Chondrocyte (in vitro differentiated cells): ENCODE measurements around the gene CT47C1. TPM values are rescaled to one million over a fixed set of nuclear protein-coding genes. Genes with fewer than 3 reads are reported as not detected.

Experiments
- DNase-seq: peaks from one replicate; pipeline ENCODE4 v3.0.0; 2021; ENCODE audit warnings: mixed read lengths, low spot score
- H3K27ac Mint-ChIP-seq: one replicate; pipeline ENCODE4 v1.8.0; 2021; ENCODE audit warnings: mild to moderate bottlenecking, moderate library complexity, mixed read lengths; ENCODE audit not compliant: unreplicated experiment
- H3K27me3 Mint-ChIP-seq: 2 replicates; pipeline ENCODE4 v1.8.0; 2021; ENCODE audit warnings: low read depth, mixed read lengths
- H3K36me3 Mint-ChIP-seq: 2 replicates; pipeline ENCODE4 v1.8.0; 2021; ENCODE audit warnings: low read depth, mixed read lengths
- H3K4me1 Mint-ChIP-seq: 2 replicates; pipeline ENCODE4 v1.8.0; 2021; ENCODE audit warnings: low read depth, mild to moderate bottlenecking, mixed read lengths
- H3K4me3 Mint-ChIP-seq: one replicate; pipeline ENCODE4 v1.8.0; 2021; ENCODE audit warnings: mild to moderate bottlenecking, moderate library complexity, mixed read lengths; ENCODE audit not compliant: unreplicated experiment
- H3K9me3 Mint-ChIP-seq: 2 replicates; pipeline ENCODE4 v1.8.0; 2021; ENCODE audit warnings: low read depth, mixed read lengths
- total RNA-seq: library from RNA; stranded (reverse); gene quantifications from 3 replicates; pipeline ENCODE4 v1.2.1, GENCODE V29; 2021
- TF ChIP-seq, protein P1 (sequence below): fragments of 200-600 bp; sonication (generic); IDR thresholded peaks from 2 replicates; pipeline ENCODE4 v1.5.0; 2021; ENCODE audit warnings: antibody characterized with exemption, mild to moderate bottlenecking, moderate library complexity

The CT47C1 gene
- total RNA-seq, 1 donor from 2014 or later, result not detected

GRCh38 chrX:119042996-119043395, 29.8 kb upstream of the CT47C1 start:
- no peak overlapping the region for H3K27ac Mint-ChIP-seq
- no peak for DNase-seq
- H3K4me3 Mint-ChIP-seq, result no peak overlapping the region
- H3K36me3 Mint-ChIP-seq, result no peaks in the 10 kb centered on the region
- no peaks in the 10 kb centered on the region for H3K27me3 Mint-ChIP-seq
- H3K4me1 Mint-ChIP-seq, result peaks cover 19% of the 10 kb centered on the region
- TF ChIP-seq, protein P1, sequence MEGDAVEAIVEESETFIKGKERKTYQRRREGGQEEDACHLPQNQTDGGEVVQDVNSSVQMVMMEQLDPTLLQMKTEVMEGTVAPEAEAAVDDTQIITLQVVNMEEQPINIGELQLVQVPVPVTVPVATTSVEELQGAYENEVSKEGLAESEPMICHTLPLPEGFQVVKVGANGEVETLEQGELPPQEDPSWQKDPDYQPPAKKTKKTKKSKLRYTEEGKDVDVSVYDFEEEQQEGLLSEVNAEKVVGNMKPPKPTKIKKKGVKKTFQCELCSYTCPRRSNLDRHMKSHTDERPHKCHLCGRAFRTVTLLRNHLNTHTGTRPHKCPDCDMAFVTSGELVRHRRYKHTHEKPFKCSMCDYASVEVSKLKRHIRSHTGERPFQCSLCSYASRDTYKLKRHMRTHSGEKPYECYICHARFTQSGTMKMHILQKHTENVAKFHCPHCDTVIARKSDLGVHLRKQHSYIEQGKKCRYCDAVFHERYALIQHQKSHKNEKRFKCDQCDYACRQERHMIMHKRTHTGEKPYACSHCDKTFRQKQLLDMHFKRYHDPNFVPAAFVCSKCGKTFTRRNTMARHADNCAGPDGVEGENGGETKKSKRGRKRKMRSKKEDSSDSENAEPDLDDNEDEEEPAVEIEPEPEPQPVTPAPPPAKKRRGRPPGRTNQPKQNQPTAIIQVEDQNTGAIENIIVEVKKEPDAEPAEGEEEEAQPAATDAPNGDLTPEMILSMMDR, result no peak
- peaks cover 13% of the 10 kb centered on the region for H3K9me3 Mint-ChIP-seq

GRCh38 chrX:119045884-119046283, 26.9 kb upstream of the CT47C1 start:
- H3K27me3 Mint-ChIP-seq, result peaks cover 3% of the 10 kb centered on the region
- no peak for DNase-seq
- H3K36me3 Mint-ChIP-seq, result no peaks in the 10 kb centered on the region
- H3K4me3 Mint-ChIP-seq, result no peak overlapping the region
- H3K27ac Mint-ChIP-seq, result no peak overlapping the region
- peaks cover 10% of the 10 kb centered on the region for H3K4me1 Mint-ChIP-seq
- peaks cover 28% of the 10 kb centered on the region for H3K9me3 Mint-ChIP-seq
- TF ChIP-seq, protein P1, result no peak

DNA sequence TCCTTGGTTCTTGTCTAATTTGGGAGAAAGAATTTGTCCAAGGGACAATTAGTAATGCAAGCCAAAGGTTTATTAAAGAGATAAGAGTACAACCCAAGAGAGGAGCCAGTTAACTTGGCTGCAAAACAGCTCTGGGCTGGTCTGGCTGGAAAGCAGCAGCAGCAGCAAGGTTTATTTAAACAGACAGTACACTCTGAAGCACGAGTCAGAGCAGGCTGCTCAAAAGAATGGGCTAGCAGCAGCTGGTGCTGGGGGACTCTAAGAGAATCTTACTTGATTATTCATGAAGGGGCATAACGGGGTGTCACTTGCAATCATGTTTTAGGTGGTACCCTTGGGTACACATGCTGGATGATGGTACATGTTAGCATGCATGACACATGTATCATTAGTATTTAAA, 17.1 kb upstream of the CT47C1 start:
- DNase-seq, result no peak
- Mint-ChIP-seq H3K27me3 (peaks cover under 1% of the 10 kb centered on the region), H3K27ac (no peak overlapping the region), H3K4me1 (no peaks in the 10 kb centered on the region), H3K4me3 (no peak overlapping the region), H3K36me3 (no peaks in the 10 kb centered on the region), H3K9me3 (peaks cover 6% of the 10 kb centered on the region)
- TF ChIP-seq, protein P1, result no peak

- peaks cover 7% of the 10 kb centered on the region for H3K4me1 Mint-ChIP-seq
- H3K27ac Mint-ChIP-seq, result no peak overlapping the region
- H3K27me3 Mint-ChIP-seq, result no peaks in the 10 kb centered on the region
- DNase-seq, result no peak
- no peaks in the 10 kb centered on the region for H3K36me3 Mint-ChIP-seq
- H3K4me3 Mint-ChIP-seq, result no peak overlapping the region
- H3K9me3 Mint-ChIP-seq, result peaks cover 7% of the 10 kb centered on the region
- TF ChIP-seq, protein P1, result no peak
Observed at GRCh38 chrX:119062750-119063374, 9.9 kb upstream of the CT47C1 start.

GRCh38 chrX:119063428-119063827, 9.4 kb upstream of the CT47C1 start:
- Mint-ChIP-seq H3K36me3 (no peaks in the 10 kb centered on the region), H3K27me3 (no peaks in the 10 kb centered on the region), H3K4me1 (peaks cover 7% of the 10 kb centered on the region), H3K9me3 (peaks cover 7% of the 10 kb centered on the region), H3K27ac (no peak overlapping the region), H3K4me3 (no peak overlapping the region)
- DNase-seq, result no peak
- TF ChIP-seq, protein P1, result no peak
